Activated CD4-positive, alpha-beta T cell treated with anti-CD3 and anti-CD28 coated beads for 48 hours (primary cell): ENCODE measurements around the gene CYP4V2.
A peak's percentile ranks its signal among the peaks of the same experiment; 100 is the strongest.

Source experiments
- DNase-seq: peaks from one replicate; pipeline ENCODE4 v3.0.0-alpha.2; 2020

The CYP4V2 gene

DNA sequence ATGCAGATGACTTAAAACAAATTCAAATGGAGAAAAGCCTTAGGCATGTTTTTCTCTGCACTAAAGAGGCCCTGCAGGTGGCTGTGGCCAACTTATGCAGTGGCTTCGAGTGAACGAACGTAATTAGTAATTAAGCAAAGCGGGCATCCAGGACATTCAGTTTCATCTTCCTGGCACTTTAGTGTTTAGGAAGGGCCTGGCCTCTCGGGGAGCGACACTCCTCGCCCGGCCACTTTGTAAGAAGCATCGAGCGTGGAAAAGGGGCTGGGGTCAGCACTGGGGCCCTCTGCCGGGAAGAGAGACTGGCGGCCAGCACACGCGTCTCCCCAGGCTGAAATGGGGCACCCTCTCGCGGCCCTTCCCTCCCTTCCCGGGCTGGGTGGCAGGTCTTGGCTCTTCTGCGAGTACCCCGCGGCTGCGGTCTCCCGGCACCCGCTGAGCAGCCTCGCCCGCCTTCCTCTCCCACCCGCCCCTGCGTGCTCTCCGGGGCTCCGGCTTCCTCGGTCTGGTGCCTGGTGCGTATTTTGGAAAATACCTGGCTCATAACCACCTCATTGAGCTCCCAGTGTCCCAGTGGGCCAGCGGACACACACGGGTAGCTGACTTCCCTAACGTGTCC is 677 bp upstream of the CYP4V2 start:
- peak; percentile 52 for DNase-seq

GRCh38 chr4:186192066-186192612 is 772 bp downstream of the CYP4V2 start:
- peak; percentile 43 for DNase-seq

DNA sequence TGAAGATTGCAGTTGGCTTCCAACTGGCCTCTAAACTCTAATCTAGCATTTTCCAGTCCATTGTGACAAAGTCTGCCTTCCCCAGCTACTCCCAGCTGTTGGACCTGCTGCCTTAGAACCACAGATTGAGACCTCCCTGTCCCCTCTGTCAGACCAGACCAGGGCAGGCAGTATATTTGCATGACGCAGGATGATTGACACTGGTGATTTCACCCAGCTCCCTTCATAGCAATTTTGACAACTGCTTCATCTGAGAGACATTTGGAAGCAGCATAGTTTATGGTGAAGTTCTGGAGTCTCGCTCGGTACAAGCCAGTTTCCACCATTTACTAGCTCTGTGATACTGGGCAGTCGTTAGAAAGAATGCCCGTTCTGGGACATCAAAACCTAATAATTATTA is 2.5 kb downstream of the CYP4V2 start:
- no peak for DNase-seq

DNA sequence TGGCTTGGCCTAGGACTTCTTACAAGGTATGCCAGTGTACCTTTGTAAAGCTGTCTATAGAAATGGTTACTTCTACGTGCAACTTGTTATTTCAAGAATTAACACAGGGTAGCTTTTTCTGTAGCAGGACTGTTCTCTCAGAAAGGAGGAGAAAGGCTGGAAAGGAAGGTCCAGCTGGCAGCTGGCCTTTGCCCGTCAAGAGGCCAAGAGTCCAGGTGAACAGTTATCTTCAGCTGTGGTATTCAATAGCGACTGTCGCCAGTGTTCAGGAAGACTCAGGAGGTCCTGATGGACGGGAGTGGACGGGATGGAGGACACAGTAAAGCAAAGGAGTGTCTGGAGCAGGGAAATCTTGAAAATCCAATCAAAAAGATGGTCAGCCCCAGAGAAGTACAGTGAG is 4.7 kb downstream of the CYP4V2 start:
- DNase-seq = no peak

DNA sequence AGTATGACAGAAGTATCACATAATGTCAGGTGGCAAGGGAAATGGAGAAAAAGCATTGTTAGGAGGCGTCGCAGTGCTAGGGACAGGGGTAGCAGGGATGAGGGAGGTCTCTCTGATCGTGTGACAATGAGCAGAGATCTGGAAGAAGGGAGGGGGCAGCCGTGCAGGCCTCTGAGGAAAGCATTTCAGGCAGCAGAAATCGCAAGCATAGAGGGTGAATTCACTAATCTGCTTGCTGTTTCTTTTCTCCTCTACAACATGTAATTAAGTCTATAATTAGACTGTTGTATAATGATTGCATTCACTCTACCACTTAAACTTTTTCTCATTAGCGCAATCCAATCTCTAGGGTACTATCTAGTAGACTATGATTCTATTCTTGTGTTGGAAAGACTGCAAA is 9.1 kb downstream of the CYP4V2 start:
- DNase-seq = no peak

- DNase-seq = no peak
Observed at GRCh38 chr4:186201010-186201409, 9.6 kb downstream of the CYP4V2 start.

DNA sequence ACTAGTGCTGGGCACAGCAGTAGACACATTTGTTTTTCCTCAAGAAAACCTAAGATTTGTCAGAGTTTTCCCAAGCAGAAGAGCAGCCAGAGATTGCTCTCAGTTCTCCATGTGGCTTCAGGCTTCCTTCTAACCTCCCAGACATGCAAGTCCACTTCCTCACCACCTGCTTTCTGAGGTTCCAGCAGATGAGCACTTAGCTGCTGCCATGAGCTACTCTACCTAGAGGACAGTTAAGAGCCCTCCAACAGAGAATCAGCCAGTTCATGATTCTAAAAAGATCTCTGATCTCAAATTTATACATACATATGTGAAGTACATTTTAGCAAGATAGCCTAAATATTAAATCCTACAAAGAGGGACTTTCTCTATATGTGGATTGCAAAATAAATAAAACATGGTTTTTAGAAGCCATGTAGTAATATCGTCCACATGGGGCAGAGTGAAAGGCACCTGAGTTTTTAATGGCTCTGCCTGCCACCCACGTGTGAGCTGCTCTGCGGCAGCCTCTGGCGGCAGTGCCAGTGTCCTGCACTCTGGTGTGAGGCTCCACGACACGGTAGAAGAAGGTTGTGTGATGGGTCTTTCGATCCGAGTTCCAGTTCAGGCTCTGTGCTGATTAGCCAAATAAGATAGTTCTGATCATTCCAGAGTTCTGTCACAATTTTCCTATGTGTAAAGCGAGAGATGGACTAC is 10.3 kb downstream of the CYP4V2 start:
- peak; percentile 75 for DNase-seq

GRCh38 chr4:186202490-186203140 is 11.2 kb downstream of the CYP4V2 start:
- no peak for DNase-seq

DNA sequence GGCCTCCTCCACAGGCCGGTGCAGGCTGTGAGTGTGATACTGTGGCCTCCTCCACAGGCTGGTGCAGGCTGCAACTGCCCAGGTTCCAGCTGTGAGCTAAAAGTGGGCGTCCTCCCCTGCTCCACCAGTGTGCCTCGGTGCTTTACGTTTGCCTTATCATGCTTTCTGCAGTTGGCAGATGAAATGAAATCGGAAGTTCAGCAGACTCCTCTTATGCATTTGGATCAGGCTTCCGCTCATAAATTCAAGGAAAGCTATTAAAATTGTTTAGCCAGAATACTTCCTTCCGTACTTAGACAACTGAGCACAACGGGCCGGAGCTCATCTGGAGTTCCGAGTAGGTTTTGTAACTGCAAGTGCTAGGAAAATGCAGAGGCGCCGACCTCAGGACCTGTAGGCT is 12.0 kb downstream of the CYP4V2 start:
- DNase-seq = no peak

- DNase-seq = peak; percentile 81
Observed at GRCh38 chr4:186204103-186204559, 12.8 kb downstream of the CYP4V2 start.

GRCh38 chr4:186204686-186205085 is 13.3 kb downstream of the CYP4V2 start:
- no peak for DNase-seq

GRCh38 chr4:186205156-186205555 is 13.8 kb downstream of the CYP4V2 start:
- no peak for DNase-seq

GRCh38 chr4:186216465-186217024 is 25.2 kb downstream of the CYP4V2 start:
- DNase-seq = no peak

- no peak for DNase-seq
Observed at GRCh38 chr4:186217733-186218293, 26.4 kb downstream of the CYP4V2 start.

- DNase-seq = no peak
Observed at GRCh38 chr4:186221624-186222023, 30.3 kb downstream of the CYP4V2 start.

DNA sequence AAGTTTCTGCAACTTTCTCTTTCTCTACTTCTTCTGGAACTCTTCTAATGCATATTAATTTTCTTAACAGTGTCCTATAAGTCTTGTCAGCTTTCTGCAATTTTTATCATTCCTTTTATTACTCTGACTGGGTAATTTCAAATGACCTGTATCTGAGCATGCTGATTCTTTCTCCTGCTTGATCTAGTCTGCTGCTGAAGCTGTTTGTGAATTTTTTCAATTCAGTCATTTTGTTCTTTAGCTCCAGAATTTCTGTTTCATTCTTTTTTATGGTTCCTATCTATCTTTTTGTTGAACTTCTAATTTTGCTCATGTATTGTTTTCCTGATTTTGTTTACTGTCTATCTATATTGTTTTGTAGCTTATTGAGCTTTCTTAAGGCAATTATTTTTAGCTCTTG is 34.5 kb downstream of the CYP4V2 start:
- DNase-seq = no peak

DNA sequence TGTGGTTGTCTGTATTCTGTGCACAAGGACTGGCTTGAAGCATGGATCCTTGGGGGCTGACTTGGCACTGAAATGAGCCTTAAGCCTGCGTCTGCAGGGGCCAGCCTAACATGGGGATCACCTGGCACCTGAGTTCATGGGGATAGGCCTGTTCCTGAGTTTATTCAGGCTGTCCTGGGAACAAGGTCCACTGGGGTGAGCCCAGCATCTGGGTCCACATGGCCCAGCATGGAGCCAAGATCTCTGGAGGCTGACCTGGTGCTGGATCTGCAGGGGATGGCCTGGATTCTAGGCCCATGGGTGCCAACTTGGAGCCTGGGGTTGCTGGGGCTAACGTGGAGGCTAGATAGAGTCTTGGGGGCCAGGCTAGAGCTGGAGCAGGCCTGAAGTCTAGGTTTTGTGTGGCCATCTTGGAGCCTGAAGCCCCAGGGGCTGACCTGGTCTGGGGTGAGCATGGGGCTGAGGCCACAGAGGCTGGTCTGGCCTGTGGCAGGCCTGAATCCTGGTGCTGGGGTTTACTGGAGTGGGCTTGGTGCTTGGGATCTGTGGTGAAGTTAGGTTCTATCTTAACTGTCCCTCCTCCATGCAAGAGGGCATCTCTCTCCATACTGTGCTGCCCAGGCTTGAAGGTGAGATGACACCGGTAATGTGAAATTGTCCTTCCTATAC is 35.3 kb downstream of the CYP4V2 start:
- no peak for DNase-seq

DNA sequence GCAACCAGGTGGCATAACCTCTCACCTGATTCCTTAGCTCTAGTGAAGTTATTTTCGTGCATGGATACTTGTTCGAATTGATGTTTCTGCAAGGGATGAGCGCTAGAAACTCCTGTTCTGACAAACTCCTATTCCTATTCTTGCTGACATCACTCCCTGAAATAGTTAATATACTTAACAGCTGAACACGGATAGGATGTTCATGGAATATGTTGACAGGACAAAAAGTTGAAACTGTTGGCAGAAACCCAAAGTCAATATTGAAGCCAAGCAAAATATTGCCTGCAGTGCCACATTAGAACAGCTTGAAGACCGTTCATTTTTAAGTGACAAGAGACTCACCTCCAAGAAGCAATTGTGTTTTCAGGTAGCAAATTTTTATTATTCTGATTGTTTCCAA is 35.9 kb downstream of the CYP4V2 start, which contains the start of gene KLKB1:
KLKB1 (plus strand) TSS at position 287 of the 400 bp plus-strand sequence. CDS start 689 bp downstream, outside the sequence.
- no peak for DNase-seq

- no peak for DNase-seq
Observed at GRCh38 chr4:186227744-186228513, 36.6 kb downstream of the CYP4V2 start.

DNA sequence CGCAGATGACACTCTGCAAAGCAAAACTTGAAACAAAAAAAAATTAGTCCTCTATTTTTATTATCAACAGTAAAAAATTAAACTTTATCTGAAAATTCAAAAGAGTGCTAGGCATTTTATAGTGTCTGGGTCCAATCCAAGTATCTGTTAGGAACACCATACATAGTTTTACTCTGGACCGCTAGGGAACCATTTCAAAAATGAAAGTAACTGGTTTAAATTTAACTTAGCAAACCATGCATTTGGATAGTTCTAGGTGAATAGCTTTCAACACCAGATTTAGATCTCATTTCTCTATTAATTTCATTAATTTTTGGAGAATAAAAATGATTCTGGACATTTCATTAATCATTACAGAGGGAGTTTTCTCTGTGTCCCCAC is 37.1 kb downstream of the CYP4V2 start:
- no peak for DNase-seq

- no peak for DNase-seq
Observed at GRCh38 chr4:186234367-186234766, 43.0 kb downstream of the CYP4V2 start.

DNA sequence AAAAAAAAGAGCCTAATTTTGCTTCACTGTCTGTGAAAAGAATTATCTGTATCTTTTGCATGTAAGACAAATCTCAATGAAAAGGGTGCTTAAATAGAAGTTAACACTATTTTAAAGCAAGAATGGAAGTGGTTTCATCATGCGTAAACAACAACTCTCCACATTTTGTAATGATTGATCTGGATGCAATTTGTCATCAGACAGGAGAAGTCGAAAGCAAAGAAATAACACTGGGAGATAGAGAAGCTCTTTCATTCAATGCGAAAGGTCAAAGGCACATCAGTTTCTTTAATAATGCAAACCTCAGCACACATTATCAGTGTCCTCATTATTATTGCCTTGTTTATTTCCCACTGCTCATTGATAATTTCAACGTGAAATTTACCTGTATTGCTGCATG is 44.8 kb downstream of the CYP4V2 start:
- no peak for DNase-seq
